GM10248 (cell line): ENCODE results near the gene CHST11.

Source experiments
- CTCF ChIA-PET: fragments of 300-600 bp; sonication (Branson Sonifier 250); formaldehyde crosslinking; extraction: SDS; loops from one replicate; lab custom pipeline; 2021; ENCODE audit warnings: antibody characterized with exemption; lab: Yijun Ruan, JAX
- POLR2A ChIA-PET: fragments of 350-650 bp; sonication (Branson Sonifier 250); formaldehyde crosslinking; extraction: SDS; loops from one replicate; lab custom pipeline; 2020; ENCODE audit warnings: antibody characterized with exemption; lab: Yijun Ruan, JAX
- DNase-seq: peaks from one replicate; pipeline ENCODE4 v3.0.0; 2012; ENCODE audit errors: extremely low spot score
- CTCF ChIP-seq: IDR thresholded peaks from 2 replicates; pipeline ENCODE4 v1.5.1; 2012; ENCODE audit warnings: mild to moderate bottlenecking, low read depth; ENCODE audit errors: extremely low read depth, missing control alignments, control extremely low read depth

CHST11 gene

DNA sequence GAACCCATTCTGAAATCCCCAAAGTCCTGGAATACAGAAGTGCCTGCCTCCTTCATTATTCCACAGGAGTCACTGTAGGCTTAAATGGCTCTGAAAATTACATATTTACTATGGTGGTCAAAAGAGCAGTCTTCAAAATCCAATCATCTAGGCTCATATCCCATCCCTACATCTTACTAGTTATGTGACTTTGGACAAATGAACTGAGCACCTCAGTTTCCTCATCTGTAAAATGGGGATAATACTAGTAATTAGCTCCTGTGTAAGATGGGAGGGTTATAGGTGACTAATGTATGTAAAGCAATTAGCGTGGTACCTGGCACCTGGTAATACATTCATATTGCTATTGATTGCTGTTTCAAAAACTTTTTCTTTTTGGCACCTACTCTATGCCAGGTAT is 243.6 kb downstream of the CHST11 start:
- POLR2A ChIA-PET = no interaction called here
- no peak for DNase-seq
- TF ChIP-seq CTCF = no peak
- CTCF ChIA-PET = interaction anchor here (1.9 kb wide), 1 partner anchor 14 kb away, joined by 8 read pairs; no protein-coding TSS in a partner anchor

DNA sequence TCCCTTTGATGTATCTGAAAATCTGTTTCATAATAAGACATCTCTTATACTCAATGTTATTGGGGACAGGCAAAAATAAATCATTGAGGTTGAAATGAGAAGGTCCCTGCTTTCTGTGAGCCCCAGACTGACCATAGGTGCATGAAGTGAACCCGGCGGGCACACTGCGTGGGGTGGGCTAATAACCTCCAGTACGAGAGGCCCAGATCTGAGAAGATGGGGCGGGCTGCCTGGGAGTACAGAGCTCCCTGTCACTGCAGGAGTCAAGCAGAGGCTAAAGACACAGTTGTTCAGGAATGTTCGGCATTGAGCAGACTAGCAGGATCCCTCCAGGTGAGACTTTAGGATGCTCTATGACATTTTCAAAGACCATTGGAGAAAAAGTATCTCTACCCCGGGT is 244.6 kb downstream of the CHST11 start:
- POLR2A ChIA-PET = no interaction called here
- CTCF ChIA-PET = no interaction called here
- TF ChIP-seq CTCF = no peak
- no peak for DNase-seq

DNA sequence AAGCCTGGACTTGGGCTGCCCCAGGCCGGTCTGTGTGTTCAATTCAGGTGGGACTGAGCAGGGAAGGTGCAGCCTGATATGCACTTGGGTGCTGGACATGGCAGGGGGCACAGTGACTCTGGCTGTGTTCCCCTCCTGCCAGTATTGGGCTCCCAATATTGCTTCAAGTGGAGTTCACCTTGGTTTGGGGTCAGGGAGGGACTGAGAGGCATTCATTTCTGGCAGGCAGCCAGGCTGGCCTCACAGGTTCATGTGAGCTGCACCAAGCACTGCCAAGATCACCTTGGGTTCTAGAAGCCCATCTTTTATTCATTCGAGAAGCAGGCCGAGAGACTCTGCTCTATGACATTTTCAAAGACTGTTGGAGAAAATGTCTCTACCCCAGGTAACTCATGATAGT is 245.0 kb downstream of the CHST11 start:
- ChIA-PET CTCF (no interaction called here), POLR2A (no interaction called here)
- no peak for DNase-seq
- TF ChIP-seq CTCF = no peak

DNA sequence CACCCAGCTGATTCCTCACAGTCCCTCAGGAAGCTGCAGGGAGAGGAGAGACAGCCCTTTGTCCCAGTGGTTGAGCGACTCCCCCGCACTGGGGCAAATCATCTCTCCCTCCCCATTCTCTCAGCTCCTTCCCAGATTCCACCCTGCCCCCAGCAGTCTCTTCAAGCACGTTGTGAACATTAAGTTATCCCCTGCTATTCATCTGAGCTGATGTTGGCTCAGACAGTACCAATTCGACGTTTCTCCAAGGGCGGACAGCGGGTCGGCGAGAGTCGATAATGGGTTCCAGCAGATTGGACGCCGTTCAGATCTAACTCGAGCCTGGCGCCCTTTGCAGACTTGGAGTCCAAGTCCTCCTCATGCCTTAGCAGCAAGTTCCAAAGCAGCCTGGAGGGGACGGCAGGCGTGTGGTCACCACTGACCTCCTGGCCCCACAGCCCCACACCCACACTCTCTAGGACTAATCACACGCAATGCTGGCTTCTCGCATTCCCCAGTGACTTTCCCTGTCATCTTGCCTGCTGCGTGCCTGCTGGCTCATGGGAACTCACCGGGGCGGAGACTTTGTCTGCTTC is 245.9 kb downstream of the CHST11 start:
- POLR2A ChIA-PET = no interaction called here
- DNase-seq = no peak
- TF ChIP-seq CTCF = no peak
- CTCF ChIA-PET = interaction anchor here (1.0 to 1.6 kb wide), 2 partner anchors 12 to 42 kb away, joined by 3 to 5 read pairs; no protein-coding TSS in a partner anchor

- TF ChIP-seq CTCF = no peak
- ChIA-PET POLR2A (no interaction called here), CTCF (interaction anchor here (1.0 to 1.6 kb wide), 2 partner anchors 11 to 43 kb away, joined by 3 to 5 read pairs; no protein-coding TSS in a partner anchor)
- DNase-seq = no peak
Observed at GRCh38 chr12:104703372-104703771, 246.6 kb downstream of the CHST11 start.

GRCh38 chr12:104704224-104704779 is 247.6 kb downstream of the CHST11 start:
- TF ChIP-seq CTCF = no peak
- POLR2A ChIA-PET = no interaction called here
- DNase-seq = no peak
- CTCF ChIA-PET = interaction anchor here (0.9 to 1.9 kb wide), 3 partner anchors 9 to 323 kb away, joined by 3 to 5 read pairs (median 3); no protein-coding TSS in a partner anchor

DNA sequence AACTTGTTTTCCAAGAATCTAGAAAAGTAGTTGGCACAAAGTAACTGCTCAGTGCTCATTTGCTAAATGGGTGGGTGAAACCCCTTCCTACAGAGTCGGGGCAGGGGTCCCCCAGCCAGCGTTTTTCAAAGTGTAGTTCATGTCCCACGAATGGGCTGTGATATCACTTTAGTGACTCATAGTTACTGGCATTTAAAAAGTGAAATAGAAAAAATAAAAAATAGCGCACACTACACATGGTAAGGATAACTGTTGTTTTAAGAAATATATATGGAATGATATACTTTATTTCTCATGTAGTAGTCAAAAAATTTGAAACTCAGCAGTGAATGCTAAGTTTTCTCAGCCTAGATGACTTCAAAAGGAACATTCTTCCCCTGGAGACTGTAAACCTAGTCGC is 250.4 kb downstream of the CHST11 start:
- DNase-seq = no peak
- POLR2A ChIA-PET = no interaction called here
- CTCF ChIA-PET = interaction anchor here (1.2 kb wide), 1 partner anchor 14 kb away, joined by 3 read pairs; no protein-coding TSS in a partner anchor
- no peak for TF ChIP-seq CTCF
